ENCODE measurements around the gene GAMT. TPM values are rescaled to one million over a fixed set of nuclear protein-coding genes. Genes with fewer than 3 reads are reported as not detected.
A peak's percentile ranks its signal among the peaks of the same experiment; 100 is the strongest.
"Not testable (repeated sequence)": the region's sequence is repeated elsewhere in the genome, so short reads cannot be mapped to it uniquely, and the experiment has no call there.

The GAMT gene
- total RNA-seq, 6 experiments from 2014 or later, result 151 to 380 (median 221) TPM

- WGBS (ENCODE audit: insufficient coverage, low coverage, low lambda C conversion rate, missing lambda C conversion rate), result no CpG with 5 or more reads among the region's 37 CpGs
- no peaks in the 10 kb centered on the region for H3K27me3 ChIP-seq
- H3K27ac ChIP-seq, result peak overlapping the region in 1 of 3 donors; percentile 29
- no peaks in the 10 kb centered on the region for H3K9me3 ChIP-seq
- DNase-seq (no peak), ATAC-seq (no peak)
- H3K36me3 ChIP-seq, result peaks cover 0 to 38% (median 22%) of the 10 kb centered on the region in 4 donors
- no peak for TF ChIP-seq POLR2A (IDR thresholded peaks at IDR 0.05)
- TF ChIP-seq CTCF (IDR thresholded peaks at IDR 0.05), result no peak
- peaks cover 0 to 46% (median 19%) of the 10 kb centered on the region in 4 donors for H3K4me1 ChIP-seq
- H3K4me3 ChIP-seq, result no peak overlapping the region
- intact Hi-C loops (cut with DNase I), result no loop called here
Observed at GRCh38 chr19:1421218-1421957, 20.0 kb upstream of the GAMT start.

- peaks cover 0 to 54% (median 26%) of the 10 kb centered on the region in 4 donors for H3K4me1 ChIP-seq
- intact Hi-C loops (cut with DNase I), result no loop called here
- no peak overlapping the region for H3K27ac ChIP-seq
- H3K36me3 ChIP-seq, result peaks cover 0 to 38% (median 22%) of the 10 kb centered on the region in 4 donors
- H3K27me3 ChIP-seq, result no peaks in the 10 kb centered on the region
- TF ChIP-seq POLR2A (IDR thresholded peaks at IDR 0.05) (no peak), CTCF (IDR thresholded peaks at IDR 0.05) (no peak)
- ATAC-seq (no peak), DNase-seq (no peak)
- 87% methylated on average over 4 of the region's 15 CpGs for WGBS (ENCODE audit: insufficient coverage, low coverage, low lambda C conversion rate, missing lambda C conversion rate)
- H3K4me3 ChIP-seq, result no peak overlapping the region
- no peaks in the 10 kb centered on the region for H3K9me3 ChIP-seq
Observed at GRCh38 chr19:1420590-1420989, 19.2 kb upstream of the GAMT start.

- H3K9me3 ChIP-seq; H3K27ac ChIP-seq; H3K4me3 ChIP-seq; ATAC-seq; intact Hi-C loops (cut with DNase I); DNase-seq; H3K27me3 ChIP-seq: not testable (repeated sequence)
- H3K36me3 ChIP-seq, result peaks cover 0 to 38% (median 22%) of the 10 kb centered on the region in 4 donors
- WGBS (ENCODE audit: insufficient coverage, low coverage, low lambda C conversion rate, missing lambda C conversion rate), result 96% methylated on average over 17 of the region's 43 CpGs
- peaks cover 0 to 55% (median 25%) of the 10 kb centered on the region in 4 donors for H3K4me1 ChIP-seq
Observed at GRCh38 chr19:1420085-1420484, 18.7 kb upstream of the GAMT start.

GRCh38 chr19:1418951-1419738 lies 17.8 kb upstream of the GAMT start:
- peaks cover 0 to 38% (median 20%) of the 10 kb centered on the region in 4 donors for H3K36me3 ChIP-seq
- TF ChIP-seq POLR2A (IDR thresholded peaks at IDR 0.05) (no peak), CTCF (IDR thresholded peaks at IDR 0.05) (no peak)
- ATAC-seq, result no peak
- H3K4me1 ChIP-seq, result peaks cover 0 to 53% (median 20%) of the 10 kb centered on the region in 4 donors
- H3K4me3 ChIP-seq, result no peak overlapping the region
- H3K27ac ChIP-seq, result no peak overlapping the region
- no peaks in the 10 kb centered on the region for H3K27me3 ChIP-seq
- intact Hi-C loops (cut with DNase I), result no loop called here
- 83% methylated on average over 4 of the region's 21 CpGs for WGBS (ENCODE audit: insufficient coverage, low coverage, low lambda C conversion rate, missing lambda C conversion rate)
- H3K9me3 ChIP-seq, result no peaks in the 10 kb centered on the region
- DNase-seq, result no peak

GRCh38 chr19:1418496-1418775 lies 17.1 kb upstream of the GAMT start:
- H3K4me3 ChIP-seq, result no peak overlapping the region
- H3K4me1 ChIP-seq, result peaks cover 0 to 50% (median 19%) of the 10 kb centered on the region in 4 donors
- peaks cover 0 to 36% (median 20%) of the 10 kb centered on the region in 4 donors for H3K36me3 ChIP-seq
- ATAC-seq (no peak), DNase-seq (no peak)
- intact Hi-C loops (cut with DNase I), result no loop called here
- WGBS (ENCODE audit: insufficient coverage, low coverage, low lambda C conversion rate, missing lambda C conversion rate), result 20% methylated on average over 4 of the region's 13 CpGs
- H3K27me3 ChIP-seq, result no peaks in the 10 kb centered on the region
- no peak for TF ChIP-seq CTCF (IDR thresholded peaks at IDR 0.05)
- no peak for TF ChIP-seq POLR2A (IDR thresholded peaks at IDR 0.05)
- H3K9me3 ChIP-seq, result no peaks in the 10 kb centered on the region
- peak overlapping the region in 1 of 3 donors; percentile 56 for H3K27ac ChIP-seq
